SK-N-SH treated with all-trans-retinoic acid at 6 μM for 48 hours (cell line): Measurements from ENCODE around the gene EXOSC5.
"Not testable (repeated sequence)": the region's sequence is repeated elsewhere in the genome, so short reads cannot be mapped to it uniquely, and the experiment has no call there.

Source experiments
- ATAC-seq: fragments of 200-7000 bp; cut with Tn5 transposase; 3 replicates; pipeline ENCODE4 v1.9.1; 2020; ENCODE audit warnings: mild to moderate bottlenecking, moderate library complexity
- ARNTL ChIP-seq: fragments of 450-650 bp; formaldehyde crosslinking; IDR thresholded peaks from 2 replicates; pipeline ENCODE4 v1.5.0; 2020; ENCODE audit warnings: low read depth, mild to moderate bottlenecking, moderate library complexity, borderline replicate concordance
- ESRRG ChIP-seq: fragments of 250-450 bp; sonication (Bioruptor Pico); IDR thresholded peaks from 2 replicates; pipeline ENCODE4 v1.6.1; 2021; ENCODE audit warnings: mild to moderate bottlenecking
- GLIS3 ChIP-seq: fragments of 250-450 bp; sonication (Bioruptor Pico); IDR thresholded peaks from 2 replicates; pipeline ENCODE4 v1.5.0; 2020; ENCODE audit warnings: mild to moderate bottlenecking, moderate library complexity
- OSR1 ChIP-seq: fragments of 250-450 bp; sonication (Bioruptor Pico); IDR thresholded peaks from 2 replicates; pipeline ENCODE4 v1.8.0; 2022; ENCODE audit warnings: moderate library complexity, mild to moderate bottlenecking, inconsistent platforms
- PPARA ChIP-seq: fragments of 250-450 bp; sonication (Bioruptor Pico); IDR thresholded peaks from 2 replicates; pipeline ENCODE4 v1.5.0; 2020; ENCODE audit warnings: mild to moderate bottlenecking, borderline replicate concordance
- SNAI2 ChIP-seq: fragments of 250-450 bp; sonication (Bioruptor Pico); IDR thresholded peaks from 2 replicates; pipeline ENCODE4 v1.5.0; 2020; ENCODE audit warnings: mild to moderate bottlenecking, moderate library complexity
- TCF4 ChIP-seq: fragments of 250-450 bp; sonication (Bioruptor Pico); IDR thresholded peaks from 2 replicates; pipeline ENCODE4 v1.8.0; 2021; ENCODE audit warnings: mild to moderate bottlenecking, moderate library complexity, borderline replicate concordance
- TOX ChIP-seq: fragments of 250-450 bp; sonication (Bioruptor Pico); IDR thresholded peaks from 2 replicates; pipeline ENCODE4 v1.8.0; 2021; ENCODE audit warnings: mild to moderate bottlenecking, moderate library complexity, borderline replicate concordance
- ZC3H10 ChIP-seq: fragments of 250-450 bp; sonication (Bioruptor Pico); IDR thresholded peaks from 2 replicates; pipeline ENCODE4 v1.5.1; 2021; ENCODE audit warnings: mild to moderate bottlenecking, moderate library complexity
- ZFP3 ChIP-seq: fragments of 250-450 bp; sonication (Bioruptor Pico); IDR thresholded peaks from 2 replicates; pipeline ENCODE4 v1.5.0; 2020; ENCODE audit warnings: mild to moderate bottlenecking, moderate library complexity
- ZFP30 ChIP-seq: fragments of 450-650 bp; formaldehyde crosslinking; IDR thresholded peaks from 2 replicates; pipeline ENCODE4 v1.5.0; 2022; ENCODE audit warnings: mild to moderate bottlenecking, moderate library complexity
- ZNF70 ChIP-seq: fragments of 450-650 bp; formaldehyde crosslinking; IDR thresholded peaks from 2 replicates; pipeline ENCODE4 v1.5.0; 2020; ENCODE audit warnings: mild to moderate bottlenecking, moderate library complexity
- TF ChIP-seq, protein P1 (sequence below): fragments of 250-450 bp; sonication (Bioruptor Pico); IDR thresholded peaks from 2 replicates; pipeline ENCODE4 v1.5.1; 2020; ENCODE audit warnings: low read depth, mild to moderate bottlenecking, moderate library complexity
- TF ChIP-seq, protein P2 (sequence below): fragments of 250-450 bp; sonication (Bioruptor Pico); IDR thresholded peaks from 2 replicates; pipeline ENCODE4 v1.5.1; 2021; ENCODE audit warnings: mild to moderate bottlenecking, moderate library complexity
- TF ChIP-seq, protein P3 (sequence below): fragments of 250-450 bp; sonication (Bioruptor Pico); IDR thresholded peaks from 2 replicates; pipeline ENCODE4 v1.8.0; 2020; ENCODE audit warnings: mild to moderate bottlenecking, moderate library complexity, borderline replicate concordance
- TF ChIP-seq, protein P4 (sequence below): fragments of 250-450 bp; sonication (Bioruptor Pico); IDR thresholded peaks from 2 replicates; pipeline ENCODE4 v1.5.0; 2020; ENCODE audit warnings: mild to moderate bottlenecking, moderate library complexity

EXOSC5 gene

DNA sequence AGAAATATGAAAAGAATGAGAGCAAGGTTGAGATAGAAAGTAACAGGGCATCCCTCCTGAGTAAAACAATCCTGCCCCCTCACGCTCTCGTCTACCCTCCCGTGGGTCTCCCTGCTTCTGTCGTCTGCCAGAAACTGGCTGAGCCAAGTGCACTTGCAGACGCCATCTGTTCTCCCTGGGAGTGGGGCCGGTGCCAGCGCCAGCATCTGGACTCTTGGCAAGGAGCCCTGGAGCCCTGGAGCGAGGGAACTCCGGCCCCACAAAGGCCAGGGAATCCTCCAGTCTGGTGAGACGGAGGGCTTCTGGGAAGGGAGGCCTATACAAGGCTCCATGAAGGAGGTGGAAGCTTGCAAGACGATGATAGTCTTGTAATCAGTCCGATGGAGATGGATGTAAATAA is 23.2 kb downstream of the EXOSC5 start (continued):
- TF ChIP-seq, protein P1, sequence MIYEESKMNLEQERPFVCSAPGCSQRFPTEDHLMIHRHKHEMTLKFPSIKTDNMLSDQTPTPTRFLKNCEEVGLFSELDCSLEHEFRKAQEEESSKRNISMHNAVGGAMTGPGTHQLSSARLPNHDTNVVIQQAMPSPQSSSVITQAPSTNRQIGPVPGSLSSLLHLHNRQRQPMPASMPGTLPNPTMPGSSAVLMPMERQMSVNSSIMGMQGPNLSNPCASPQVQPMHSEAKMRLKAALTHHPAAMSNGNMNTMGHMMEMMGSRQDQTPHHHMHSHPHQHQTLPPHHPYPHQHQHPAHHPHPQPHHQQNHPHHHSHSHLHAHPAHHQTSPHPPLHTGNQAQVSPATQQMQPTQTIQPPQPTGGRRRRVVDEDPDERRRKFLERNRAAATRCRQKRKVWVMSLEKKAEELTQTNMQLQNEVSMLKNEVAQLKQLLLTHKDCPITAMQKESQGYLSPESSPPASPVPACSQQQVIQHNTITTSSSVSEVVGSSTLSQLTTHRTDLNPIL (CRISPR knock-in tag): no peak

DNA sequence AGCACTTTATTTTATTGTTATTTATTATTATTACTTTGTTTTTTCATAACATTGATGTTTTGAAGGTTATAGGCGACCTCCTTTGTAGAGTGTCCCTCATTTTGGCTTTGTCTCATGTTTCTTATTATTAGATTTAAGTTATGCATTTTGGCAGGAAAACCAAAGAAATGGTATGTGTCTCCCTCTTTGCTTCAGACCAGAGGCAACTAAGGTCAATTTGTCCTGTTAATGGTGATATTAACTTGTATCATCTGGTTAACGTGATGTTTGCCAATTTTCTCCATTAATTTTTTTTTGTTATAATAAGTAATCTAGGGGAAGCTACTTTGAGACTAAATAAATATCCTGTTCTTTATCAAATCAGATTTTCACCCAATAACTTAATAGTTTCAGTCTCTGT is 24.7 kb downstream of the EXOSC5 start:
- no peak for ATAC-seq
- TF ChIP-seq, protein P1 (CRISPR knock-in tag): no peak
- TF ChIP-seq TOX (no peak), ZNF70 (no peak), OSR1 (CRISPR knock-in tag) (no peak), ZFP30 (CRISPR knock-in tag) (no peak), ESRRG (CRISPR knock-in tag) (no peak), ARNTL (no peak), PPARA (CRISPR knock-in tag) (no peak), ZC3H10 (no peak), TCF4 (CRISPR knock-in tag) (no peak), ZFP3 (CRISPR knock-in tag) (no peak), GLIS3 (CRISPR knock-in tag) (no peak)
- TF ChIP-seq, protein P2, sequence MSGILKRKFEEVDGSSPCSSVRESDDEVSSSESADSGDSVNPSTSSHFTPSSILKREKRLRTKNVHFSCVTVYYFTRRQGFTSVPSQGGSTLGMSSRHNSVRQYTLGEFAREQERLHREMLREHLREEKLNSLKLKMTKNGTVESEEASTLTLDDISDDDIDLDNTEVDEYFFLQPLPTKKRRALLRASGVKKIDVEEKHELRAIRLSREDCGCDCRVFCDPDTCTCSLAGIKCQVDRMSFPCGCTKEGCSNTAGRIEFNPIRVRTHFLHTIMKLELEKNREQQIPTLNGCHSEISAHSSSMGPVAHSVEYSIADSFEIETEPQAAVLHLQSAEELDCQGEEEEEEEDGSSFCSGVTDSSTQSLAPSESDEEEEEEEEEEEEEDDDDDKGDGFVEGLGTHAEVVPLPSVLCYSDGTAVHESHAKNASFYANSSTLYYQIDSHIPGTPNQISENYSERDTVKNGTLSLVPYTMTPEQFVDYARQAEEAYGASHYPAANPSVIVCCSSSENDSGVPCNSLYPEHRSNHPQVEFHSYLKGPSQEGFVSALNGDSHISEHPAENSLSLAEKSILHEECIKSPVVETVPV (CRISPR knock-in tag): no peak
- TF ChIP-seq, protein P3, sequence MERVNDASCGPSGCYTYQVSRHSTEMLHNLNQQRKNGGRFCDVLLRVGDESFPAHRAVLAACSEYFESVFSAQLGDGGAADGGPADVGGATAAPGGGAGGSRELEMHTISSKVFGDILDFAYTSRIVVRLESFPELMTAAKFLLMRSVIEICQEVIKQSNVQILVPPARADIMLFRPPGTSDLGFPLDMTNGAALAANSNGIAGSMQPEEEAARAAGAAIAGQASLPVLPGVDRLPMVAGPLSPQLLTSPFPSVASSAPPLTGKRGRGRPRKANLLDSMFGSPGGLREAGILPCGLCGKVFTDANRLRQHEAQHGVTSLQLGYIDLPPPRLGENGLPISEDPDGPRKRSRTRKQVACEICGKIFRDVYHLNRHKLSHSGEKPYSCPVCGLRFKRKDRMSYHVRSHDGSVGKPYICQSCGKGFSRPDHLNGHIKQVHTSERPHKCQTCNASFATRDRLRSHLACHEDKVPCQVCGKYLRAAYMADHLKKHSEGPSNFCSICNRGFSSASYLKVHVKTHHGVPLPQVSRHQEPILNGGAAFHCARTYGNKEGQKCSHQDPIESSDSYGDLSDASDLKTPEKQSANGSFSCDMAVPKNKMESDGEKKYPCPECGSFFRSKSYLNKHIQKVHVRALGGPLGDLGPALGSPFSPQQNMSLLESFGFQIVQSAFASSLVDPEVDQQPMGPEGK (CRISPR knock-in tag): no peak
- TF ChIP-seq, protein P4, sequence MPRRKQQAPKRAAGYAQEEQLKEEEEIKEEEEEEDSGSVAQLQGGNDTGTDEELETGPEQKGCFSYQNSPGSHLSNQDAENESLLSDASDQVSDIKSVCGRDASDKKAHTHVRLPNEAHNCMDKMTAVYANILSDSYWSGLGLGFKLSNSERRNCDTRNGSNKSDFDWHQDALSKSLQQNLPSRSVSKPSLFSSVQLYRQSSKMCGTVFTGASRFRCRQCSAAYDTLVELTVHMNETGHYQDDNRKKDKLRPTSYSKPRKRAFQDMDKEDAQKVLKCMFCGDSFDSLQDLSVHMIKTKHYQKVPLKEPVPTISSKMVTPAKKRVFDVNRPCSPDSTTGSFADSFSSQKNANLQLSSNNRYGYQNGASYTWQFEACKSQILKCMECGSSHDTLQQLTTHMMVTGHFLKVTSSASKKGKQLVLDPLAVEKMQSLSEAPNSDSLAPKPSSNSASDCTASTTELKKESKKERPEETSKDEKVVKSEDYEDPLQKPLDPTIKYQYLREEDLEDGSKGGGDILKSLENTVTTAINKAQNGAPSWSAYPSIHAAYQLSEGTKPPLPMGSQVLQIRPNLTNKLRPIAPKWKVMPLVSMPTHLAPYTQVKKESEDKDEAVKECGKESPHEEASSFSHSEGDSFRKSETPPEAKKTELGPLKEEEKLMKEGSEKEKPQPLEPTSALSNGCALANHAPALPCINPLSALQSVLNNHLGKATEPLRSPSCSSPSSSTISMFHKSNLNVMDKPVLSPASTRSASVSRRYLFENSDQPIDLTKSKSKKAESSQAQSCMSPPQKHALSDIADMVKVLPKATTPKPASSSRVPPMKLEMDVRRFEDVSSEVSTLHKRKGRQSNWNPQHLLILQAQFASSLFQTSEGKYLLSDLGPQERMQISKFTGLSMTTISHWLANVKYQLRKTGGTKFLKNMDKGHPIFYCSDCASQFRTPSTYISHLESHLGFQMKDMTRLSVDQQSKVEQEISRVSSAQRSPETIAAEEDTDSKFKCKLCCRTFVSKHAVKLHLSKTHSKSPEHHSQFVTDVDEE (CRISPR knock-in tag): no peak

DNA sequence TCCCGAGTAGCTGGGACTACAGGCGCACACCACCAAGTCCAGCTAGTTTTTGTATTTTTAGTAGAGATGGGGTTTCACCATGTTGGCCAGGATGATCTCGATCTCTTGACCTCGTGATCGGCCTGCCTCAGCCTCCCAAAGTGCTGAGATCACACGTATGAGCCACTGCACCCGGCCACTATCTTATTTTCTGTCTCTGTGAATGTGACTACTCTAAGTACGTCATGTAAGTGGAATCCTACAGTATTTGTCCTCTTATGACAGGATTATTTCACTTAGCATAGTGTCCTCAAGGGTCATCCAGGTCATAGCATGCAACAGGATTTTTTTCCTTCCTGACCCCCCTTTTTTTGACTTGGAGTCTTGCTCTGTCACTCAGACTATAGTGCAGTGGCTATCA is 25.6 kb downstream of the EXOSC5 start:
- no peak for ATAC-seq
- TF ChIP-seq SNAI2 (no peak), OSR1 (CRISPR knock-in tag) (no peak), TCF4 (CRISPR knock-in tag) (no peak), GLIS3 (CRISPR knock-in tag) (no peak)
- TF ChIP-seq, protein P3 (CRISPR knock-in tag): no peak
- TF ChIP-seq, protein P2 (CRISPR knock-in tag): no peak

DNA sequence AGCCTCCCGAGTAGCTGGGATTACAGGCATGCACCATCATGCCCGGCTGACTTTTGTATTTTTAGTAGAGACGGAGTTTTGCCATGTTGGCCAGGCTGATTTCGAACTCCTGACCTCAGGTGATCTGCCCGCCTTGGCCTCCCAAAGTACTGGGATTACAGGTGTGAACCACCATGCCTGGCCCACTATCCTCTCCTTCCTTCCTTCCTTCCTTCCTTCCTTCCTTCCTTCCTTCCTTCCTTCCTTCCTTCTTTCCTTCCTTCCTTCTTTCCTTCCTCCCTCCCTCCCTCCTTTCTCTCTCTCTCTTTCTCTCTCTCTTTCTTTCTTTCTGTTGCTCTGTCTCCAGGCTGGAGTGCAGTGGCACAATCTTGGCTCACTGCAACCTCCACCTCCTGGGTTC is 26.0 kb downstream of the EXOSC5 start:
- not testable (repeated sequence) for ATAC-seq
